Measurements from ENCODE around the gene ZNF784. TPM values are rescaled to one million over a fixed set of nuclear protein-coding genes. Genes with fewer than 3 reads are reported as not detected.

The ZNF784 gene
- total and polyA plus RNA-seq, 4 donors, result 0.79 to 6.0 (median 3.8) TPM

DNA sequence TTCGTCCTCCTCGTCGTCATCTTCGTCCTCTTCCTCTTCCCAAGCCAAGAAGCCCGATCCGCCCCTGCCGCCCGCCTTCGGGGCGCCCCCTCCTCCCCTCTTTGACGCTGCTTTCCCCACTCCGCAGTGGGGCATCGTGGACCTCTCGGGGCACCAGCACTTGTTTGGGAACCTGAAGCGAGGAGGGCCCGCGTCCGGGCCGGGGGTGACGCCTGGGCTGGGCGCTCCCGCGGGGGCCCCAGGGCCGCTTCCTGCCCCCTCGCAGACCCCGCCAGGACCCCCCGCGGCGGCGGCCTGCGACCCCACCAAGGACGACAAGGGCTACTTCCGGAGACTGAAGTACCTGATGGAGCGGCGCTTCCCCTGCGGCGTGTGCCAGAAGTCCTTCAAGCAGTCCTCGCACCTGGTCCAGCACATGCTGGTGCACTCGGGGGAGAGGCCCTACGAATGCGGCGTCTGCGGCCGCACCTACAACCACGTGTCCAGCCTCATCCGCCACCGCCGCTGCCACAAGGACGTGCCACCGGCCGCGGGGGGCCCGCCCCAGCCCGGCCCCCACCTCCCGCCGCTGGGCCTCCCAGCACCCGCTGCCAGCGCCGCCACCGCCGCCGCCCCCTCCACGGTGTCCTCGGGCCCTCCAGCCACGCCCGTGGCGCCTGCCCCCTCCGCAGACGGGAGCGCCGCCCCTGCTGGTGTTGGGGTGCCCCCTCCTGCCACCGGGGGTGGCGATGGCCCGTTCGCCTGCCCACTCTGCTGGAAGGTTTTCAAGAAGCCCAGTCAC is 10.2 kb downstream of the ZNF784 start:
- H3K36me3 ChIP-seq (ENCODE audit: control insufficient read depth in 4 of 4, insufficient read depth in 3 of 4, low read depth in 1 of 4, low read length in 3 of 4), result peaks cover 0 to 28% (median 14%) of the 10 kb centered on the region in 4 donors
- DNase-seq (ENCODE audit: low spot score), result no peak
- H3K27me3 ChIP-seq (ENCODE audit: control insufficient read depth in 4 of 4, insufficient read depth in 4 of 4, low read length in 3 of 4), result no peaks in the 10 kb centered on the region
- no peak overlapping the region for H3K9ac ChIP-seq (ENCODE audit: low read depth in 1 of 2, low read length in 2 of 2)
- TF ChIP-seq, protein P1, sequence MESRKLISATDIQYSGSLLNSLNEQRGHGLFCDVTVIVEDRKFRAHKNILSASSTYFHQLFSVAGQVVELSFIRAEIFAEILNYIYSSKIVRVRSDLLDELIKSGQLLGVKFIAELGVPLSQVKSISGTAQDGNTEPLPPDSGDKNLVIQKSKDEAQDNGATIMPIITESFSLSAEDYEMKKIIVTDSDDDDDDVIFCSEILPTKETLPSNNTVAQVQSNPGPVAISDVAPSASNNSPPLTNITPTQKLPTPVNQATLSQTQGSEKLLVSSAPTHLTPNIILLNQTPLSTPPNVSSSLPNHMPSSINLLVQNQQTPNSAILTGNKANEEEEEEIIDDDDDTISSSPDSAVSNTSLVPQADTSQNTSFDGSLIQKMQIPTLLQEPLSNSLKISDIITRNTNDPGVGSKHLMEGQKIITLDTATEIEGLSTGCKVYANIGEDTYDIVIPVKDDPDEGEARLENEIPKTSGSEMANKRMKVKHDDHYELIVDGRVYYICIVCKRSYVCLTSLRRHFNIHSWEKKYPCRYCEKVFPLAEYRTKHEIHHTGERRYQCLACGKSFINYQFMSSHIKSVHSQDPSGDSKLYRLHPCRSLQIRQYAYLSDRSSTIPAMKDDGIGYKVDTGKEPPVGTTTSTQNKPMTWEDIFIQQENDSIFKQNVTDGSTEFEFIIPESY (IDR thresholded peaks at IDR 0.05), result no peak
- TF ChIP-seq EGR1 (IDR thresholded peaks at IDR 0.05; ENCODE audit: low read depth in 2 of 2) (no peak), FOXA2 (IDR thresholded peaks at IDR 0.05) (no peak), HNF4G (IDR thresholded peaks at IDR 0.05) (no peak)
- TF ChIP-seq, protein P2, sequence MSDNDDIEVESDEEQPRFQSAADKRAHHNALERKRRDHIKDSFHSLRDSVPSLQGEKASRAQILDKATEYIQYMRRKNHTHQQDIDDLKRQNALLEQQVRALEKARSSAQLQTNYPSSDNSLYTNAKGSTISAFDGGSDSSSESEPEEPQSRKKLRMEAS (IDR thresholded peaks at IDR 0.05), result no peak
- TF ChIP-seq, protein P3, sequence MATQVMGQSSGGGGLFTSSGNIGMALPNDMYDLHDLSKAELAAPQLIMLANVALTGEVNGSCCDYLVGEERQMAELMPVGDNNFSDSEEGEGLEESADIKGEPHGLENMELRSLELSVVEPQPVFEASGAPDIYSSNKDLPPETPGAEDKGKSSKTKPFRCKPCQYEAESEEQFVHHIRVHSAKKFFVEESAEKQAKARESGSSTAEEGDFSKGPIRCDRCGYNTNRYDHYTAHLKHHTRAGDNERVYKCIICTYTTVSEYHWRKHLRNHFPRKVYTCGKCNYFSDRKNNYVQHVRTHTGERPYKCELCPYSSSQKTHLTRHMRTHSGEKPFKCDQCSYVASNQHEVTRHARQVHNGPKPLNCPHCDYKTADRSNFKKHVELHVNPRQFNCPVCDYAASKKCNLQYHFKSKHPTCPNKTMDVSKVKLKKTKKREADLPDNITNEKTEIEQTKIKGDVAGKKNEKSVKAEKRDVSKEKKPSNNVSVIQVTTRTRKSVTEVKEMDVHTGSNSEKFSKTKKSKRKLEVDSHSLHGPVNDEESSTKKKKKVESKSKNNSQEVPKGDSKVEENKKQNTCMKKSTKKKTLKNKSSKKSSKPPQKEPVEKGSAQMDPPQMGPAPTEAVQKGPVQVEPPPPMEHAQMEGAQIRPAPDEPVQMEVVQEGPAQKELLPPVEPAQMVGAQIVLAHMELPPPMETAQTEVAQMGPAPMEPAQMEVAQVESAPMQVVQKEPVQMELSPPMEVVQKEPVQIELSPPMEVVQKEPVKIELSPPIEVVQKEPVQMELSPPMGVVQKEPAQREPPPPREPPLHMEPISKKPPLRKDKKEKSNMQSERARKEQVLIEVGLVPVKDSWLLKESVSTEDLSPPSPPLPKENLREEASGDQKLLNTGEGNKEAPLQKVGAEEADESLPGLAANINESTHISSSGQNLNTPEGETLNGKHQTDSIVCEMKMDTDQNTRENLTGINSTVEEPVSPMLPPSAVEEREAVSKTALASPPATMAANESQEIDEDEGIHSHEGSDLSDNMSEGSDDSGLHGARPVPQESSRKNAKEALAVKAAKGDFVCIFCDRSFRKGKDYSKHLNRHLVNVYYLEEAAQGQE (IDR thresholded peaks at IDR 0.05), result no peak
- TF ChIP-seq, protein P4, sequence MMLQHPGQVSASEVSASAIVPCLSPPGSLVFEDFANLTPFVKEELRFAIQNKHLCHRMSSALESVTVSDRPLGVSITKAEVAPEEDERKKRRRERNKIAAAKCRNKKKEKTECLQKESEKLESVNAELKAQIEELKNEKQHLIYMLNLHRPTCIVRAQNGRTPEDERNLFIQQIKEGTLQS (IDR thresholded peaks at IDR 0.05), result no peak
- TF ChIP-seq, protein P5, sequence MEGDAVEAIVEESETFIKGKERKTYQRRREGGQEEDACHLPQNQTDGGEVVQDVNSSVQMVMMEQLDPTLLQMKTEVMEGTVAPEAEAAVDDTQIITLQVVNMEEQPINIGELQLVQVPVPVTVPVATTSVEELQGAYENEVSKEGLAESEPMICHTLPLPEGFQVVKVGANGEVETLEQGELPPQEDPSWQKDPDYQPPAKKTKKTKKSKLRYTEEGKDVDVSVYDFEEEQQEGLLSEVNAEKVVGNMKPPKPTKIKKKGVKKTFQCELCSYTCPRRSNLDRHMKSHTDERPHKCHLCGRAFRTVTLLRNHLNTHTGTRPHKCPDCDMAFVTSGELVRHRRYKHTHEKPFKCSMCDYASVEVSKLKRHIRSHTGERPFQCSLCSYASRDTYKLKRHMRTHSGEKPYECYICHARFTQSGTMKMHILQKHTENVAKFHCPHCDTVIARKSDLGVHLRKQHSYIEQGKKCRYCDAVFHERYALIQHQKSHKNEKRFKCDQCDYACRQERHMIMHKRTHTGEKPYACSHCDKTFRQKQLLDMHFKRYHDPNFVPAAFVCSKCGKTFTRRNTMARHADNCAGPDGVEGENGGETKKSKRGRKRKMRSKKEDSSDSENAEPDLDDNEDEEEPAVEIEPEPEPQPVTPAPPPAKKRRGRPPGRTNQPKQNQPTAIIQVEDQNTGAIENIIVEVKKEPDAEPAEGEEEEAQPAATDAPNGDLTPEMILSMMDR (IDR thresholded peaks at IDR 0.05; ENCODE audit: low read depth, low read length, missing input control), result no peak
- H3K9me3 ChIP-seq (ENCODE audit: control insufficient read depth in 4 of 4, low read length in 3 of 4), result no peaks in the 10 kb centered on the region
- H3K4me3 ChIP-seq (ENCODE audit: low read depth in 1 of 3, low read length in 3 of 3), result no peak overlapping the region
- WGBS, result 95% methylated on average over 75 of the region's 75 CpGs
- no peak overlapping the region for H3K27ac ChIP-seq (ENCODE audit: low read depth in 1 of 2, low read length in 2 of 2)
- H3K4me1 ChIP-seq (ENCODE audit: control insufficient read depth in 4 of 4, insufficient read depth in 4 of 4, low read length in 3 of 4), result no peaks in the 10 kb centered on the region

DNA sequence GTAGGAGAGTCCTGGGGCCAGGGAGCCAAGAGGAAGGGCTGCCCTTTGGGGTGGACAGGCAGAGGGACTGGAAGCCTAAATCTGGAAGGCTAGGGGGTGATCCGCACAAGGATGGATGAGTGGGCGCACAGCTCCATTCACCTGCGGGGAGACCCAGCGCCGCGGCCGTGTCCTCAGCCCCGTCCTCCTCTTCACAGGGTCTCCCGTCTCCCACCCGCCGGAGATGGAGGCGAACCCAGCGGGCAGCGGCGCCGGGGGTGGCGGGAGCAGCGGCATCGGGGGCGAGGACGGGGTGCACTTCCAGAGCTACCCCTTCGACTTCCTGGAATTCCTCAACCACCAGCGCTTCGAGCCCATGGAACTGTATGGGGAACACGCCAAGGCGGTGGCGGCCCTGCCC is 11.0 kb downstream of the ZNF784 start:
- Histone ChIP-seq H3K36me3 (ENCODE audit: control insufficient read depth in 4 of 4, insufficient read depth in 3 of 4, low read depth in 1 of 4, low read length in 3 of 4) (peaks cover 0 to 28% (median 14%) of the 10 kb centered on the region in 4 donors), H3K4me3 (ENCODE audit: low read depth in 1 of 3, low read length in 3 of 3) (no peak overlapping the region), H3K9me3 (ENCODE audit: control insufficient read depth in 4 of 4, low read length in 3 of 4) (no peaks in the 10 kb centered on the region), H3K27ac (ENCODE audit: low read depth in 1 of 2, low read length in 2 of 2) (no peak overlapping the region), H3K27me3 (ENCODE audit: control insufficient read depth in 4 of 4, insufficient read depth in 4 of 4, low read length in 3 of 4) (no peaks in the 10 kb centered on the region), H3K9ac (ENCODE audit: low read depth in 1 of 2, low read length in 2 of 2) (no peak overlapping the region), H3K4me1 (ENCODE audit: control insufficient read depth in 4 of 4, insufficient read depth in 4 of 4, low read length in 3 of 4) (no peaks in the 10 kb centered on the region)
- no peak for DNase-seq (ENCODE audit: low spot score)
- 97% methylated on average over 27 of the region's 27 CpGs for WGBS
- TF ChIP-seq, protein P4 (IDR thresholded peaks at IDR 0.05), result no peak
- no peak for TF ChIP-seq EGR1 (IDR thresholded peaks at IDR 0.05; ENCODE audit: low read depth in 2 of 2)
- TF ChIP-seq RAD21 (IDR thresholded peaks at IDR 0.05), result no peak
- no peak for TF ChIP-seq FOXA1 (IDR thresholded peaks at IDR 0.05)
- TF ChIP-seq NR2F2 (IDR thresholded peaks at IDR 0.05), result no peak
- no peak for TF ChIP-seq YY1 (IDR thresholded peaks at IDR 0.05)
- no peak for TF ChIP-seq TAF1 (conservative IDR thresholded peaks at IDR 0.05)
- TF ChIP-seq, protein P3 (IDR thresholded peaks at IDR 0.05), result no peak
- no peak for TF ChIP-seq SP1 (IDR thresholded peaks at IDR 0.05)
- TF ChIP-seq FOXA2 (IDR thresholded peaks at IDR 0.05), result no peak
- TF ChIP-seq, protein P2 (IDR thresholded peaks at IDR 0.05), result no peak
- TF ChIP-seq GABPA (IDR thresholded peaks at IDR 0.05 in 1 of 2, conservative IDR thresholded peaks at IDR 0.05 in 1 of 2), result no peak
- no peak for TF ChIP-seq RXRA (IDR thresholded peaks at IDR 0.05)
- TF ChIP-seq HNF4A (conservative IDR thresholded peaks at IDR 0.05), result no peak
